ENCODE results near the gene FAM20C.

GRCh38 chr7:259751-260405, 67.5 kb downstream of the FAM20C start:
- TF ChIP-seq POLR2AphosphoS5 (IDR thresholded peaks at IDR 0.05) (no peak), POLR2A (IDR thresholded peaks at IDR 0.05) (no peak)

Data from upper lobe of left lung (tissue), 4 donors.